Panc1 (cell line): ENCODE results near the gene NTNG1.

Experiments
- CTCF ChIP-seq: fragments of 450-650 bp; IDR thresholded peaks from 2 replicates; pipeline ENCODE4 v1.5.1; 2017; ENCODE audit warnings: mild to moderate bottlenecking
- POLR2AphosphoS5 ChIP-seq: IDR thresholded peaks from 2 replicates; pipeline ENCODE4 v1.6.1; 2012; ENCODE audit warnings: mild to moderate bottlenecking, low read depth, low read length, moderate library complexity
- REST ChIP-seq, 2 experiments: IDR thresholded peaks; 2 replicates each; pipeline ENCODE4 v1.6.1; 2011 to 2012; ENCODE audit warnings: low read depth in 2 of 2, control low read depth in 1 of 2, low read length in 1 of 2, mild to moderate bottlenecking in 1 of 2, moderate library complexity in 1 of 2; ENCODE audit not compliant: insufficient read depth in 1 of 2
- SIN3A ChIP-seq: IDR thresholded peaks from 2 replicates; pipeline ENCODE4 v1.6.1; 2012; ENCODE audit warnings: low read depth, mild to moderate bottlenecking, low read length, moderate library complexity, borderline replicate concordance; ENCODE audit not compliant: insufficient read depth
- TCF7L2 ChIP-seq: IDR thresholded peaks from 2 replicates; pipeline ENCODE4 v1.6.1; 2011; ENCODE audit warnings: mild to moderate bottlenecking, low read depth, low read length, inconsistent platforms

- TF ChIP-seq CTCF (no peak), SIN3A (no peak), POLR2AphosphoS5 (no peak), REST (IDR thresholded peaks at IDR 0.05; ENCODE audit: insufficient read depth in 1 of 2, low read depth in 2 of 2, low read length in 1 of 2) (peak; percentile 83 to 86), TCF7L2 (no peak)
Measured at GRCh38 chr1:107135463-107135862, 5.4 kb upstream of the NTNG1 start.
